H9 (cell line): ENCODE data around the gene KCNG2. TPM values are rescaled to one million over a fixed set of nuclear protein-coding genes. Genes with fewer than 3 reads are reported as not detected.
A peak's percentile ranks its signal among the peaks of the same experiment; 100 is the strongest.
"Not testable (repeated sequence)": the region's sequence is repeated elsewhere in the genome, so short reads cannot be mapped to it uniquely, and the experiment has no call there.

ENCODE experiments used
- DNase-seq: peaks from one replicate; pipeline ENCODE4 v3.0.0-alpha.2; 2017
- H2AFZ ChIP-seq: one replicate; pipeline ENCODE4 v1.6.1; 2013; ENCODE audit warnings: mild to moderate bottlenecking, low read length, control low read depth, moderate library complexity
- H2AK5ac ChIP-seq: 2 replicates; pipeline ENCODE4 v1.6.1; 2013; ENCODE audit warnings: low read length, control low read depth, mixed read lengths; ENCODE audit not compliant: insufficient read length
- H2BK120ac ChIP-seq: one replicate; pipeline ENCODE4 v1.6.1; 2013; ENCODE audit warnings: low read depth, mild to moderate bottlenecking, low read length, control low read depth, inconsistent platforms; ENCODE audit not compliant: poor library complexity, severe bottlenecking
- H2BK12ac ChIP-seq: 2 replicates; pipeline ENCODE4 v1.6.1; 2013; ENCODE audit warnings: low read length, control low read depth, mixed read lengths, low read depth; ENCODE audit not compliant: insufficient read length
- H2BK15ac ChIP-seq: 2 replicates; pipeline ENCODE4 v1.6.1; 2013; ENCODE audit warnings: low read depth, low read length, control low read depth
- H2BK20ac ChIP-seq: one replicate; pipeline ENCODE4 v1.6.1; 2013; ENCODE audit warnings: low read depth, mild to moderate bottlenecking, low read length, control low read depth, inconsistent platforms; ENCODE audit not compliant: poor library complexity, severe bottlenecking
- H2BK5ac ChIP-seq: 2 replicates; pipeline ENCODE4 v1.6.1; 2013; ENCODE audit warnings: low read length, control low read depth, mixed read lengths; ENCODE audit not compliant: insufficient read length
- H3K14ac ChIP-seq: 2 replicates; pipeline ENCODE4 v1.6.1; 2013; ENCODE audit warnings: low read length, control low read depth; ENCODE audit not compliant: insufficient read depth
- H3K18ac ChIP-seq: 2 replicates; pipeline ENCODE4 v1.6.1; 2013; ENCODE audit warnings: low read depth, mild to moderate bottlenecking, mixed read lengths, low read length, control low read depth; ENCODE audit not compliant: insufficient read length
- H3K23ac ChIP-seq: 2 replicates; pipeline ENCODE4 v1.6.1; 2013; ENCODE audit warnings: low read length, control low read depth, mixed read lengths, low read depth; ENCODE audit not compliant: insufficient read length
- H3K23me2 ChIP-seq: 2 replicates; pipeline ENCODE4 v1.6.1; 2013; ENCODE audit warnings: low read depth, mild to moderate bottlenecking, mixed read lengths, low read length, control low read depth; ENCODE audit not compliant: insufficient read length, poor library complexity, severe bottlenecking
- H3K27ac ChIP-seq: 2 replicates; pipeline ENCODE4 v1.5.1; 2013; ENCODE audit warnings: low read length, control low read depth, mixed read lengths, low read depth; ENCODE audit not compliant: insufficient read length
- H3K27me3 ChIP-seq: 2 replicates; pipeline ENCODE4 v1.6.1; 2013; ENCODE audit warnings: low read length, control low read depth, inconsistent platforms; ENCODE audit not compliant: insufficient read depth
- H3K4ac ChIP-seq: 2 replicates; pipeline ENCODE4 v1.6.1; 2013; ENCODE audit warnings: low read depth, mild to moderate bottlenecking, control low read depth, inconsistent platforms, low read length, moderate library complexity
- H3K4me1 ChIP-seq: 2 replicates; pipeline ENCODE4 v1.6.1; 2013; ENCODE audit warnings: low read length, control low read depth, inconsistent platforms; ENCODE audit not compliant: insufficient read depth
- H3K4me2 ChIP-seq: 2 replicates; pipeline ENCODE4 v1.6.1; 2013; ENCODE audit warnings: low read length, control low read depth, mixed read lengths; ENCODE audit not compliant: insufficient read length, insufficient read depth
- H3K56ac ChIP-seq: 2 replicates; pipeline ENCODE4 v1.6.1; 2013; ENCODE audit warnings: low read depth, mild to moderate bottlenecking, mixed read lengths, low read length, control low read depth; ENCODE audit not compliant: insufficient read length
- H3K79me1 ChIP-seq: 2 replicates; pipeline ENCODE4 v1.6.1; 2013; ENCODE audit warnings: low read depth, mild to moderate bottlenecking, moderate library complexity, low read length, control low read depth, inconsistent platforms; ENCODE audit not compliant: insufficient read depth, poor library complexity, severe bottlenecking
- H3K79me2 ChIP-seq: 2 replicates; pipeline ENCODE4 v1.6.1; 2013; ENCODE audit warnings: low read length, control low read depth, inconsistent platforms; ENCODE audit not compliant: insufficient read depth
- H3K9ac ChIP-seq: 2 replicates; pipeline ENCODE4 v1.6.1; 2013; ENCODE audit warnings: low read length, control low read depth, mixed read lengths; ENCODE audit not compliant: insufficient read length; ENCODE audit errors: extremely low read depth
- H3K9me3 ChIP-seq: one replicate; pipeline ENCODE4 v1.6.1; 2013; ENCODE audit warnings: low read depth, low read length, inconsistent platforms; ENCODE audit not compliant: control insufficient read depth
- H3T11ph ChIP-seq: one replicate; pipeline ENCODE4 v1.6.1; 2013; ENCODE audit warnings: mild to moderate bottlenecking, low read length, control low read depth, inconsistent platforms
- H4K20me1 ChIP-seq: one replicate; pipeline ENCODE4 v1.6.1; 2013; ENCODE audit not compliant: control insufficient read depth, insufficient read length, insufficient read depth
- H4K5ac ChIP-seq: 2 replicates; pipeline ENCODE4 v1.6.1; 2013; ENCODE audit warnings: low read depth, mild to moderate bottlenecking, mixed read lengths, low read length, control low read depth; ENCODE audit not compliant: insufficient read length
- H4K8ac ChIP-seq: replicated peaks from 2 replicates; pipeline ENCODE4 v1.6.1; 2013; ENCODE audit warnings: low read length, control low read depth, mixed read lengths, low read depth; ENCODE audit not compliant: insufficient read length
- H4K91ac ChIP-seq: 2 replicates; pipeline ENCODE4 v1.6.1; 2013; ENCODE audit warnings: low read depth, mild to moderate bottlenecking, moderate library complexity, mixed read lengths, low read length, control low read depth; ENCODE audit not compliant: insufficient read length
- H3K27ac Mint-ChIP-seq, 3 experiments: 2 replicates in 2 of 3; 3 replicates in 1 of 3; pipeline ENCODE4 v1.8.0; 2020 to 2021; ENCODE audit warnings: mixed read lengths in 3 of 3, mild to moderate bottlenecking in 1 of 3, moderate library complexity in 1 of 3
- H3K27me3 Mint-ChIP-seq: 2 replicates; pipeline ENCODE4 v1.8.0; 2021; ENCODE audit warnings: low read depth, mild to moderate bottlenecking, moderate library complexity, mixed read lengths
- H3K36me3 Mint-ChIP-seq, 3 experiments: 2 replicates in 2 of 3; 3 replicates in 1 of 3; pipeline ENCODE4 v1.8.0; 2020 to 2021; ENCODE audit warnings: low read depth in 3 of 3, mixed read lengths in 3 of 3; ENCODE audit not compliant: insufficient read depth in 1 of 3
- H3K4me1 Mint-ChIP-seq, 2 experiments: 2 replicates each; pipeline ENCODE4 v1.8.0; 2020; ENCODE audit warnings: mixed read lengths in 2 of 2
- H3K4me3 Mint-ChIP-seq, 2 experiments: 2 replicates in 1 of 2; 3 replicates in 1 of 2; pipeline ENCODE4 v1.8.0; 2020 to 2021; ENCODE audit warnings: mild to moderate bottlenecking in 2 of 2, mixed read lengths in 2 of 2, moderate library complexity in 1 of 2
- H3K9me3 Mint-ChIP-seq, 2 experiments: 2 replicates in 1 of 2; 3 replicates in 1 of 2; pipeline ENCODE4 v1.8.0; 2020; ENCODE audit warnings: mild to moderate bottlenecking in 2 of 2, mixed read lengths in 2 of 2, moderate library complexity in 1 of 2
- CTCF ChIP-seq: fragments of 200-600 bp; sonication (generic); conservative IDR thresholded peaks from 3 replicates; pipeline ENCODE4 v1.8.0; 2021; ENCODE audit warnings: antibody characterized with exemption, mild to moderate bottlenecking
- WGBS: extraction: QIAGEN DNeasy Blood & Tissue Kit; methylation state at CpG from one replicate; pipeline ENCODE4 v1.1.7; 2013; ENCODE audit warnings: missing lambda C conversion rate, low lambda C conversion rate, mixed read lengths; ENCODE audit not compliant: insufficient read length; ENCODE audit errors: extremely low coverage; 5-methylcytosine and 5-hydroxymethylcytosine counted together
- total RNA-seq: library from RNA; stranded (reverse); gene quantifications from 2 replicates; pipeline ENCODE4 v1.2.1, GENCODE V29; 2021

Gene KCNG2
- total RNA-seq, 1 experiment from 2014 or later = 0.15 TPM

GRCh38 chr18:79752946-79753345, 44.8 kb upstream of the KCNG2 start:
- H3K14ac ChIP-seq, H3K18ac ChIP-seq, H4K20me1 ChIP-seq, H3K9ac ChIP-seq, DNase-seq, H3K79me2 ChIP-seq, H3K27me3 ChIP-seq, H3K23ac ChIP-seq, H3K27ac ChIP-seq, H2BK5ac ChIP-seq, H3K56ac ChIP-seq, H3K4me3 Mint-ChIP-seq, H3K27me3 Mint-ChIP-seq, H2BK12ac ChIP-seq, H2BK15ac ChIP-seq, H4K8ac ChIP-seq, H3K79me1 ChIP-seq, H3K4me1 ChIP-seq, H3K4me1 Mint-ChIP-seq, H3K4ac ChIP-seq, H3K9me3 ChIP-seq, H2AK5ac ChIP-seq, H3K4me2 ChIP-seq, H2AFZ ChIP-seq, H4K91ac ChIP-seq, H3K23me2 ChIP-seq, H2BK20ac ChIP-seq, H3K9me3 Mint-ChIP-seq, H3T11ph ChIP-seq, H4K5ac ChIP-seq, H2BK120ac ChIP-seq: not testable (repeated sequence)
- peak; percentile 43; the same call in 2 of the 3 replicates for TF ChIP-seq CTCF
- 0 out of 7 replicates have a peak overlapping the region, but pooled peaks of 1 of the 3 experiments have one; percentile 70 for H3K27ac Mint-ChIP-seq
- peaks cover 19 to 40% (median 31%) of the 10 kb centered on the region in 3 experiments for H3K36me3 Mint-ChIP-seq
- no CpG with 5 or more reads among the region's 8 CpGs for WGBS
